Breast epithelium (tissue), 3 donors: ENCODE data around the gene CASQ2.

Experiments used
- POLR2A ChIP-seq: fragments of 450-650 bp; IDR thresholded peaks from one replicate; pipeline ENCODE4 v1.6.1; 2016; ENCODE audit warnings: antibody characterized with exemption, mild to moderate bottlenecking, moderate library complexity
- POLR2AphosphoS5 ChIP-seq, 3 donors: sonication (generic); formaldehyde crosslinking; IDR thresholded peaks; one replicate each; pipeline ENCODE4 v1.6.1; 2017; ENCODE audit warnings: antibody characterized with exemption in 3 of 3
- TF ChIP-seq, protein P1 (sequence below), 3 donors: fragments of 450-650 bp; IDR thresholded peaks; one replicate each; pipeline ENCODE4 v1.5.1; 2016 to 2017; ENCODE audit warnings: antibody characterized with exemption in 3 of 3, mild to moderate bottlenecking in 3 of 3, moderate library complexity in 3 of 3

DNA sequence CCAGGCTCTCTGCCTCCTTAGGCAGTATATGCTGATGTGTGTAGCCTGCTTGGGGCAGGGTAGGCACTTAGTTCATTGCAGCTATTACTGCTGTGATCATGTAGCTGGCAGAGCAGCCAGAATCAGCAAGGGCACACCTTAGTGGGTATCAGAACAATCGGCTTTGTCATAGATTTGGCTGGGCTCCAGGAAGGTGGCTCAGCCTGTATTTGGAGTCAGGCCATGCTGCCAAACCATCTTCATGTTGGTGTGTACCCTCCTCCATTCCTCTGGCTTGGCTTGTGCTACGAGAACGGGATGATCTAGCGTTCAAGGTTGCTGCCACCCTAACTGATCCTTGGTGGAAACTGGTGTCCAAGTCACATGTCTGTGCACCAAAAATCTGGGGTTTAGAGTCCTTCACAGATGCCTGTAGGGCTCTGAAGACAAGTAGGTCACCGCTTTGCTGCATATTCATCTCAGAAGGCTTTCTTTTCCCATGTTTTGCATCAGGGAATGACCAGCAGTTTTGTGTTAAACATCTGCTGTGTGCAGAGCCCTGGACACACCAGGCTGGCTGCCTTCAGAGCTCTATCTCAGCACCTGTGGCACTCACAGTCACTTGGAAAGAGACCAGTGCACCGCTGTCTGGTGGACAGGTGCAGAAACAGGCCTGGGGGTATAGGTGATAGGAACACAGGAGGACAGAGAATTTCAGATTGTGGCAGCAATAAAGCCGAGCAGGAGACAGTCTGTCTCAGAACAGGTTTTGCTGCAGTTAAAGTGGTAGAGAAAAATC, 103.0 kb downstream of the CASQ2 start:
- TF ChIP-seq, protein P1, sequence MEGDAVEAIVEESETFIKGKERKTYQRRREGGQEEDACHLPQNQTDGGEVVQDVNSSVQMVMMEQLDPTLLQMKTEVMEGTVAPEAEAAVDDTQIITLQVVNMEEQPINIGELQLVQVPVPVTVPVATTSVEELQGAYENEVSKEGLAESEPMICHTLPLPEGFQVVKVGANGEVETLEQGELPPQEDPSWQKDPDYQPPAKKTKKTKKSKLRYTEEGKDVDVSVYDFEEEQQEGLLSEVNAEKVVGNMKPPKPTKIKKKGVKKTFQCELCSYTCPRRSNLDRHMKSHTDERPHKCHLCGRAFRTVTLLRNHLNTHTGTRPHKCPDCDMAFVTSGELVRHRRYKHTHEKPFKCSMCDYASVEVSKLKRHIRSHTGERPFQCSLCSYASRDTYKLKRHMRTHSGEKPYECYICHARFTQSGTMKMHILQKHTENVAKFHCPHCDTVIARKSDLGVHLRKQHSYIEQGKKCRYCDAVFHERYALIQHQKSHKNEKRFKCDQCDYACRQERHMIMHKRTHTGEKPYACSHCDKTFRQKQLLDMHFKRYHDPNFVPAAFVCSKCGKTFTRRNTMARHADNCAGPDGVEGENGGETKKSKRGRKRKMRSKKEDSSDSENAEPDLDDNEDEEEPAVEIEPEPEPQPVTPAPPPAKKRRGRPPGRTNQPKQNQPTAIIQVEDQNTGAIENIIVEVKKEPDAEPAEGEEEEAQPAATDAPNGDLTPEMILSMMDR (IDR thresholded peaks at IDR 0.05), result no peak
- TF ChIP-seq POLR2A (no peak), POLR2AphosphoS5 (IDR thresholded peaks at IDR 0.05) (no peak)
